ENCODE measurements around the gene SAMD8.

DNA sequence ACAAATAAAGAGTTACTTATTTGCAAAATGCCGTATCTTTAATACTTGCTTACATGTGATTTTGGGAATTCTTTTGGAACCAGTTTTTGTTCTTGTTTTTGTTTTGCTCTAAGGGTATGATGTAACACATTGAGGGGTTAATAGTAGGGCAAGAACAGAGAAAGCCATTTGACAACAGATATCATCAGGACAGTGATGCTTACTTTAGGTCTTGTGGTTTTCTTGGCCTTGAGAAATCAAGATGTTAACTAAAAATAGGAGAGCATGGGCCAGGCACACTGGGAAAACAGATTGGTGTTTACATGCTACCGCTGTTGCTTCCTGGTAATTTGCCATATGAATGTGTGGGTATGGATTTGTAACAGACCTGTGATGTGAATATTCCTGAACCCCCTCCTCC is 3.7 kb downstream of the SAMD8 start:
- TF ChIP-seq CTCF (IDR thresholded peaks at IDR 0.05) = no peak
- no peak for TF ChIP-seq EZH2 (IDR thresholded peaks at IDR 0.05; ENCODE audit: borderline replicate concordance, insufficient read depth, low read depth, low read length, poor library complexity, severe bottlenecking)

Measured in B cell (primary cell).